HEK293 (cell line): ENCODE results near the gene HS1BP3.

ENCODE experiments used
- CTCF ChIA-PET: fragments of 350-600 bp; formaldehyde crosslinking; extraction: SDS; loops from one replicate; lab custom pipeline; 2021; ENCODE audit warnings: antibody characterized with exemption; lab: Yijun Ruan, JAX
- POLR2A ChIA-PET: fragments of 300-600 bp; formaldehyde crosslinking; extraction: SDS; loops from one replicate; lab custom pipeline; 2020; ENCODE audit warnings: antibody characterized with exemption, inconsistent platforms; lab: Yijun Ruan, JAX
- H3K27ac ChIP-seq: fragments of 200-500 bp; sonication (Bioruptor generic); 2 replicates; pipeline ENCODE4 v1.5.1; 2014; ENCODE audit warnings: low read depth, low read length, control low read depth, inconsistent platforms; ENCODE audit errors: extremely low read depth
- H3K36me3 ChIP-seq, 2 experiments: fragments of 200-500 bp in 1 of 2; sonication (Bioruptor generic) in 1 of 2; 1 replicate in 1 of 2; 2 replicates in 1 of 2; pipeline ENCODE4 v1.5.1; 2014 to 2017; ENCODE audit warnings: inconsistent platforms in 2 of 2, low read length in 2 of 2; ENCODE audit not compliant: control insufficient read depth in 2 of 2, insufficient read depth in 1 of 2
- H3K4me1 ChIP-seq: fragments of 200-500 bp; sonication (Bioruptor generic); 2 replicates; pipeline ENCODE4 v1.5.1; 2014; ENCODE audit warnings: mild to moderate bottlenecking, low read length, inconsistent platforms; ENCODE audit not compliant: control insufficient read depth, insufficient read depth
- H3K4me3 ChIP-seq: 2 replicates; pipeline ENCODE4 v1.5.1; 2011; ENCODE audit warnings: low read depth, mild to moderate bottlenecking, control low read depth, low read length, moderate library complexity
- H3K9me3 ChIP-seq: fragments of 200-500 bp; sonication (Bioruptor generic); 2 replicates; pipeline ENCODE4 v1.5.1; 2014; ENCODE audit warnings: low read depth, low read length, inconsistent platforms; ENCODE audit not compliant: control insufficient read depth, insufficient read depth
- EGR2 ChIP-seq: fragments of 450-650 bp; formaldehyde crosslinking; IDR thresholded peaks from 2 replicates; pipeline ENCODE4 v1.5.1; 2016; ENCODE audit warnings: low read depth, missing biosample characterization, missing genetic modification characterization
- GLIS1 ChIP-seq: fragments of 450-650 bp; formaldehyde crosslinking; IDR thresholded peaks from 2 replicates; pipeline ENCODE4 v1.5.1; 2016; ENCODE audit warnings: missing biosample characterization, missing genetic modification characterization
- KLF8 ChIP-seq: fragments of 450-650 bp; formaldehyde crosslinking; IDR thresholded peaks from 2 replicates; pipeline ENCODE4 v1.5.1; 2016; ENCODE audit warnings: missing biosample characterization, missing genetic modification characterization
- OVOL3 ChIP-seq: fragments of 450-650 bp; formaldehyde crosslinking; IDR thresholded peaks from 2 replicates; pipeline ENCODE4 v1.5.1; 2016; ENCODE audit warnings: missing biosample characterization, missing genetic modification characterization
- TRIM28 ChIP-seq: IDR thresholded peaks from 2 replicates; pipeline ENCODE4 v1.6.1; 2011; ENCODE audit warnings: low read length, control low read depth, borderline replicate concordance
- ZFHX2 ChIP-seq: fragments of 450-650 bp; formaldehyde crosslinking; conservative IDR thresholded peaks from 2 replicates; pipeline ENCODE4 v1.5.1; 2016; ENCODE audit warnings: missing biosample characterization, missing genetic modification characterization
- ZFP3 ChIP-seq: fragments of 450-650 bp; formaldehyde crosslinking; IDR thresholded peaks from 2 replicates; pipeline ENCODE4 v1.5.1; 2016; ENCODE audit warnings: low read depth, missing biosample characterization, missing genetic modification characterization
- ZIC2 ChIP-seq: fragments of 450-650 bp; formaldehyde crosslinking; IDR thresholded peaks from 2 replicates; pipeline ENCODE4 v1.5.1; 2016; ENCODE audit warnings: missing biosample characterization, missing genetic modification characterization
- ZNF112 ChIP-seq: fragments of 450-650 bp; formaldehyde crosslinking; IDR thresholded peaks from 2 replicates; pipeline ENCODE4 v1.5.0; 2017; ENCODE audit warnings: missing biosample characterization, missing genetic modification characterization
- ZNF146 ChIP-seq: fragments of 450-650 bp; formaldehyde crosslinking; IDR thresholded peaks from 2 replicates; pipeline ENCODE4 v1.5.1; 2016; ENCODE audit warnings: missing biosample characterization, missing genetic modification characterization
- ZNF184 ChIP-seq: fragments of 450-650 bp; IDR thresholded peaks from 2 replicates; pipeline ENCODE4 v1.5.1; 2018; ENCODE audit warnings: missing biosample characterization, mild to moderate bottlenecking, missing genetic modification characterization
- ZNF239 ChIP-seq: fragments of 450-650 bp; formaldehyde crosslinking; IDR thresholded peaks from 2 replicates; pipeline ENCODE4 v1.5.1; 2016; ENCODE audit warnings: missing biosample characterization, missing genetic modification characterization
- ZNF248 ChIP-seq: fragments of 450-650 bp; formaldehyde crosslinking; IDR thresholded peaks from 2 replicates; pipeline ENCODE4 v1.5.1; 2017; ENCODE audit warnings: missing biosample characterization, missing genetic modification characterization
- ZNF341 ChIP-seq: fragments of 450-650 bp; formaldehyde crosslinking; IDR thresholded peaks from 2 replicates; pipeline ENCODE4; 2016; ENCODE audit warnings: low read depth, missing biosample characterization, missing genetic modification characterization
- ZNF549 ChIP-seq: fragments of 450-650 bp; IDR thresholded peaks from 2 replicates; pipeline ENCODE4 v1.5.1; 2018; ENCODE audit warnings: missing biosample characterization, missing genetic modification characterization, mild to moderate bottlenecking, inconsistent platforms, moderate library complexity
- ZNF596 ChIP-seq: fragments of 450-650 bp; IDR thresholded peaks from 2 replicates; pipeline ENCODE4 v1.5.0; 2018; ENCODE audit warnings: missing biosample characterization, mild to moderate bottlenecking, missing genetic modification characterization, moderate library complexity
- ZNF626 ChIP-seq: fragments of 450-650 bp; sonication (Bioruptor Pico); formaldehyde crosslinking; IDR thresholded peaks from 2 replicates; pipeline ENCODE4 v1.5.1; 2018; ENCODE audit warnings: missing biosample characterization, missing genetic modification characterization, inconsistent platforms
- ZNF658 ChIP-seq: fragments of 450-650 bp; formaldehyde crosslinking; IDR thresholded peaks from 2 replicates; pipeline ENCODE4; 2016; ENCODE audit warnings: missing biosample characterization, missing genetic modification characterization
- ZNF776 ChIP-seq: fragments of 450-650 bp; formaldehyde crosslinking; IDR thresholded peaks from 2 replicates; pipeline ENCODE4 v1.5.0; 2017; ENCODE audit warnings: missing biosample characterization, missing genetic modification characterization, borderline replicate concordance
- ZNF785 ChIP-seq: fragments of 450-650 bp; formaldehyde crosslinking; IDR thresholded peaks from 2 replicates; pipeline ENCODE4 v1.5.1; 2016; ENCODE audit warnings: missing biosample characterization, missing genetic modification characterization
- TF ChIP-seq, protein P1 (sequence below): fragments of 450-650 bp; formaldehyde crosslinking; conservative IDR thresholded peaks from 2 replicates; pipeline ENCODE4 v1.5.1; 2016; ENCODE audit warnings: low read depth, missing biosample characterization, missing genetic modification characterization
- TF ChIP-seq, protein P2 (sequence below): IDR thresholded peaks from 2 replicates; pipeline ENCODE4 v1.6.1; 2011; ENCODE audit warnings: mild to moderate bottlenecking, low read depth, low read length, borderline replicate concordance
- TF ChIP-seq, protein P3 (sequence below): fragments of 450-650 bp; formaldehyde crosslinking; IDR thresholded peaks from 2 replicates; pipeline ENCODE4 v1.5.1; 2017; ENCODE audit warnings: missing biosample characterization, mild to moderate bottlenecking, missing genetic modification characterization, moderate library complexity
- TF ChIP-seq, protein P4 (sequence below): fragments of 450-650 bp; formaldehyde crosslinking; IDR thresholded peaks from 2 replicates; pipeline ENCODE4 v1.5.1; 2016; ENCODE audit warnings: missing biosample characterization, missing genetic modification characterization, low read depth

The HS1BP3 gene

DNA sequence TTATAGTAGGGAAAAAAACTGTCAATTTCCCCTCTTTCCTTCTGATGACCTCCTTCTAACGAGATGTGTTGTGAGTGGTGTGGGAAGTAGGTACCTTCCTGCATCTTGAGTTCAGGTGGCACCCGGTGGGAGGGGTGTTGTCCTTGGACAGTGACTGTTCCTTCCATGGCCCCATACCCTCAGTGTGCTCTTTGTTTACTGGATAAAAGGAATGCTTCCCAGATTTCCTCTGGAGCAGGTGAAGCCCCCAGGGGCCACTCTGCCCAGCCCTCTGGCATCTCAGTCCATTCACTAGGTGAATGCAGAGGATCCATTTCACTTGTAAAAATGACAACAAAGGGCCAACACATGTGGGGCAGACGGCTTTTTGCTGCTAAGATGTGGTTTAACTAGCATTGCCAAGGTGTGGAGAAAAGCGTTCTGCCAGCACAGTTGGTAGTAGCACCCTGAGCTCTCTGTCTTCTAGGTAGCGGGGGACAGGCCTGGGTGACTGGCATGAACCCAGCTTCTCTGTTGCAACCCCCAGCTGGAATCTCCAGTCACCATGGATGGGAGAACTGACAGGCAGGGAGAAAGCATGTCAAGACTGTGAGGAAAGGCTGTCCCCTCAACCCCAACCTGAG lies 22.9 kb upstream of the HS1BP3 start:
- ChIA-PET CTCF (interaction anchor here (0.6 to 7.4 kb wide), 3 partner anchors 8 to 13 kb away, joined by 3 to 60 read pairs (median 5); no protein-coding TSS in a partner anchor), POLR2A (no interaction called here)
- Histone ChIP-seq H3K9me3 (no peaks in the 10 kb centered on the region), H3K36me3 (peaks cover 0 to 70% of the 10 kb centered on the region in 2 experiments; a peak in 1 of 3 replicates), H3K4me1 (no peaks in the 10 kb centered on the region), H3K27ac (no peak overlapping the region), H3K4me3 (no peak overlapping the region)
- no peak for TF ChIP-seq ZNF549
- no peak for TF ChIP-seq ZNF341 (tag by site-specific recombination)
- TF ChIP-seq EGR2 (tag by site-specific recombination): no peak
- TF ChIP-seq ZFP3: no peak
- no peak for TF ChIP-seq ZFHX2
- no peak for TF ChIP-seq ZNF658 (tag by site-specific recombination)
- no peak for TF ChIP-seq KLF8 (tag by site-specific recombination)
- TF ChIP-seq, protein P1, sequence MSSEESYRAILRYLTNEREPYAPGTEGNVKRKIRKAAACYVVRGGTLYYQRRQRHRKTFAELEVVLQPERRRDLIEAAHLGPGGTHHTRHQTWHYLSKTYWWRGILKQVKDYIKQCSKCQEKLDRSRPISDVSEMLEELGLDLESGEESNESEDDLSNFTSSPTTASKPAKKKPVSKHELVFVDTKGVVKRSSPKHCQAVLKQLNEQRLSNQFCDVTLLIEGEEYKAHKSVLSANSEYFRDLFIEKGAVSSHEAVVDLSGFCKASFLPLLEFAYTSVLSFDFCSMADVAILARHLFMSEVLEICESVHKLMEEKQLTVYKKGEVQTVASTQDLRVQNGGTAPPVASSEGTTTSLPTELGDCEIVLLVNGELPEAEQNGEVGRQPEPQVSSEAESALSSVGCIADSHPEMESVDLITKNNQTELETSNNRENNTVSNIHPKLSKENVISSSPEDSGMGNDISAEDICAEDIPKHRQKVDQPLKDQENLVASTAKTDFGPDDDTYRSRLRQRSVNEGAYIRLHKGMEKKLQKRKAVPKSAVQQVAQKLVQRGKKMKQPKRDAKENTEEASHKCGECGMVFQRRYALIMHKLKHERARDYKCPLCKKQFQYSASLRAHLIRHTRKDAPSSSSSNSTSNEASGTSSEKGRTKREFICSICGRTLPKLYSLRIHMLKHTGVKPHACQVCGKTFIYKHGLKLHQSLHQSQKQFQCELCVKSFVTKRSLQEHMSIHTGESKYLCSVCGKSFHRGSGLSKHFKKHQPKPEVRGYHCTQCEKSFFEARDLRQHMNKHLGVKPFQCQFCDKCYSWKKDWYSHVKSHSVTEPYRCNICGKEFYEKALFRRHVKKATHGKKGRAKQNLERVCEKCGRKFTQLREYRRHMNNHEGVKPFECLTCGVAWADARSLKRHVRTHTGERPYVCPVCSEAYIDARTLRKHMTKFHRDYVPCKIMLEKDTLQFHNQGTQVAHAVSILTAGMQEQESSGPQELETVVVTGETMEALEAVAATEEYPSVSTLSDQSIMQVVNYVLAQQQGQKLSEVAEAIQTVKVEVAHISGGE (tag by site-specific recombination): no peak
- TF ChIP-seq TRIM28: no peak
- TF ChIP-seq, protein P2, sequence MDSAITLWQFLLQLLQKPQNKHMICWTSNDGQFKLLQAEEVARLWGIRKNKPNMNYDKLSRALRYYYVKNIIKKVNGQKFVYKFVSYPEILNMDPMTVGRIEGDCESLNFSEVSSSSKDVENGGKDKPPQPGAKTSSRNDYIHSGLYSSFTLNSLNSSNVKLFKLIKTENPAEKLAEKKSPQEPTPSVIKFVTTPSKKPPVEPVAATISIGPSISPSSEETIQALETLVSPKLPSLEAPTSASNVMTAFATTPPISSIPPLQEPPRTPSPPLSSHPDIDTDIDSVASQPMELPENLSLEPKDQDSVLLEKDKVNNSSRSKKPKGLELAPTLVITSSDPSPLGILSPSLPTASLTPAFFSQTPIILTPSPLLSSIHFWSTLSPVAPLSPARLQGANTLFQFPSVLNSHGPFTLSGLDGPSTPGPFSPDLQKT: no peak
- TF ChIP-seq ZIC2: no peak
- no peak for TF ChIP-seq ZNF239 (tag by site-specific recombination)
- TF ChIP-seq ZNF776 (tag by site-specific recombination): no peak
- TF ChIP-seq ZNF626 (tag by site-specific recombination): no peak
- no peak for TF ChIP-seq GLIS1 (tag by site-specific recombination)
- no peak for TF ChIP-seq ZNF146
- no peak for TF ChIP-seq ZNF184 (tag by site-specific recombination)
- no peak for TF ChIP-seq ZNF596 (tag by site-specific recombination)
- TF ChIP-seq ZNF785 (tag by site-specific recombination): no peak
- no peak for TF ChIP-seq ZNF248 (tag by site-specific recombination)

DNA sequence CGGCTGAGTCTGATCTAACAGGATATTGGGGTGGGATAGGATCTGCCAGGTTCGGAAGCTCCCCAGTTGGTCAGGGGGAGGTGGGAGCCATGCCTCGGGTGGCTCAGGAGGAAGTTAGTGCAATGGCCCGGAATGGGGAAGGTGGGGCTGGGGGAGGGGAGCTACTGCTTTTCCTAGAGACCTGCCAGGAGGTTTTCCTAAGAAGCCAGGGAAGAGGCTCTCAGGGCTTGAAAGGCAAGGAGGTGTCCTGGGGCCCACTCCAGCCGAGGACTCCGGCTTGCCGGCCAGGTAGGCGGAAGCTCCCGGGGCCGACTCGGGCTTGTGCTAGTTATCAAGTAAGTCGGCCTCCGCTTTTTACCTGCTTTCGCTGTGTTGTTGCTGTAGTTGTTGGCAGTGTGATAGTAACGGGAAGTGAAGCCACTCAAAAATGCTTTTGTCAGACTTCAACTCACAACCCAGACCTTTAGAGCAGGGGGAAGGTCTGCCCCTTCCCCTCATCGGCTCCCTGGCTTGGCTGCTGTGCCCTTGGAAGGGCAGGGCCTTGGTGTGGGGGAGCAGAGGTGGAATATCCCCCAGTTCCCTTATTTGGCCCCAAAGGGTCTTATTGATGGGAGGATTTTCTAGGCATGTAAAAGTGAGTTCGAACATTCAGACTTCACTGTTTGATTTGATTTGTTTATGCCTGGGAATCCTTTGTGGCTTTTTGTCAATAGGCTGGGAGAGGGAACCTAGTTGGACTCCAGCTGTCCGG lies 21.5 kb upstream of the HS1BP3 start:
- TF ChIP-seq ZNF112 (tag by site-specific recombination) (no peak), OVOL3 (tag by site-specific recombination) (no peak)
- TF ChIP-seq, protein P3, sequence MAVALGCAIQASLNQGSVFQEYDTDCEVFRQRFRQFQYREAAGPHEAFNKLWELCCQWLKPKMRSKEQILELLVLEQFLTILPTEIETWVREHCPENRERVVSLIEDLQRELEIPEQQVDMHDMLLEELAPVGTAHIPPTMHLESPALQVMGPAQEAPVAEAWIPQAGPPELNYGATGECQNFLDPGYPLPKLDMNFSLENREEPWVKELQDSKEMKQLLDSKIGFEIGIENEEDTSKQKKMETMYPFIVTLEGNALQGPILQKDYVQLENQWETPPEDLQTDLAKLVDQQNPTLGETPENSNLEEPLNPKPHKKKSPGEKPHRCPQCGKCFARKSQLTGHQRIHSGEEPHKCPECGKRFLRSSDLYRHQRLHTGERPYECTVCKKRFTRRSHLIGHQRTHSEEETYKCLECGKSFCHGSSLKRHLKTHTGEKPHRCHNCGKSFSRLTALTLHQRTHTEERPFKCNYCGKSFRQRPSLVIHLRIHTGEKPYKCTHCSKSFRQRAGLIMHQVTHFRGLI (tag by site-specific recombination): no peak
- TF ChIP-seq, protein P4, sequence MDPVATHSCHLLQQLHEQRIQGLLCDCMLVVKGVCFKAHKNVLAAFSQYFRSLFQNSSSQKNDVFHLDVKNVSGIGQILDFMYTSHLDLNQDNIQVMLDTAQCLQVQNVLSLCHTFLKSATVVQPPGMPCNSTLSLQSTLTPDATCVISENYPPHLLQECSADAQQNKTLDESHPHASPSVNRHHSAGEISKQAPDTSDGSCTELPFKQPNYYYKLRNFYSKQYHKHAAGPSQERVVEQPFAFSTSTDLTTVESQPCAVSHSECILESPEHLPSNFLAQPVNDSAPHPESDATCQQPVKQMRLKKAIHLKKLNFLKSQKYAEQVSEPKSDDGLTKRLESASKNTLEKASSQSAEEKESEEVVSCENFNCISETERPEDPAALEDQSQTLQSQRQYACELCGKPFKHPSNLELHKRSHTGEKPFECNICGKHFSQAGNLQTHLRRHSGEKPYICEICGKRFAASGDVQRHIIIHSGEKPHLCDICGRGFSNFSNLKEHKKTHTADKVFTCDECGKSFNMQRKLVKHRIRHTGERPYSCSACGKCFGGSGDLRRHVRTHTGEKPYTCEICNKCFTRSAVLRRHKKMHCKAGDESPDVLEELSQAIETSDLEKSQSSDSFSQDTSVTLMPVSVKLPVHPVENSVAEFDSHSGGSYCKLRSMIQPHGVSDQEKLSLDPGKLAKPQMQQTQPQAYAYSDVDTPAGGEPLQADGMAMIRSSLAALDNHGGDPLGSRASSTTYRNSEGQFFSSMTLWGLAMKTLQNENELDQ (tag by site-specific recombination): no peak
- CTCF ChIA-PET: interaction anchor here (0.6 to 7.4 kb wide), 7 partner anchors 9 to 496 kb away, joined by 3 to 60 read pairs (median 4); no protein-coding TSS in a partner anchor
- Histone ChIP-seq H3K9me3 (no peaks in the 10 kb centered on the region), H3K4me3 (no peak overlapping the region), H3K27ac (no peak overlapping the region), H3K36me3 (peaks cover 0 to 64% of the 10 kb centered on the region in 2 experiments; a peak in 1 of 3 replicates), H3K4me1 (no peaks in the 10 kb centered on the region)
- POLR2A ChIA-PET: no interaction called here
